ENCODE data around the gene TIMM8B.

Gene TIMM8B

DNA sequence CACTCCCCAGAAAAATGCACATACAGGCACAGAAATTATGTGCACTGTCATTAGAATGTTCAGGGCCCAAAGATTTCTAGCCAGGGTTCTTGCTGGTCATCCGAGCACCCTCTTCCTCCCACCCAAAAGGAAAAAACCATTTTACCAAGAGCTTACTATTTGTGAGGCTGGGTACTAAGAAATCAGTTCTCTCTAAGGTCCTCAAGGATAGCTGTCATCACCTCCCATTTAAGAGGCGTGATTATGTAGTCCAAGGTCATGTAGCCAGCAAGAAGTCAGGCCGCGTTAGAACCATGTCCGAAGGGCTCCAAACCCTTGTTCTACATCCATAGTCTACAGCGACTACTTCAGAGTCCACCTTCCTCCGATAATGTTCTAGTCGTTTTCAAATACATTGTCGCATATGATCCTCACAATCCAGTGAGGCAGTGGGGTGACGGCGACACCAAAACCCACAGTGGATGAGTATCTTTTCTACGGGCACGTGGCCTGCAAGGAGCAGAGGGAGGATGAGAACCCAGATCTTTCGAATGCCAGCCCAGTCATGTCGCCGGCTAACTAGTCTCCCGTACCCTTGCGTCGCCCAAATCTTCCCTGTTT lies 634 bp downstream of the TIMM8B start:
- no peak for DNase-seq (ENCODE audit: low read depth)
- peak overlapping the region; percentile 98 for H3K4me3 ChIP-seq (ENCODE audit: low read length)
- TF ChIP-seq, protein P1, sequence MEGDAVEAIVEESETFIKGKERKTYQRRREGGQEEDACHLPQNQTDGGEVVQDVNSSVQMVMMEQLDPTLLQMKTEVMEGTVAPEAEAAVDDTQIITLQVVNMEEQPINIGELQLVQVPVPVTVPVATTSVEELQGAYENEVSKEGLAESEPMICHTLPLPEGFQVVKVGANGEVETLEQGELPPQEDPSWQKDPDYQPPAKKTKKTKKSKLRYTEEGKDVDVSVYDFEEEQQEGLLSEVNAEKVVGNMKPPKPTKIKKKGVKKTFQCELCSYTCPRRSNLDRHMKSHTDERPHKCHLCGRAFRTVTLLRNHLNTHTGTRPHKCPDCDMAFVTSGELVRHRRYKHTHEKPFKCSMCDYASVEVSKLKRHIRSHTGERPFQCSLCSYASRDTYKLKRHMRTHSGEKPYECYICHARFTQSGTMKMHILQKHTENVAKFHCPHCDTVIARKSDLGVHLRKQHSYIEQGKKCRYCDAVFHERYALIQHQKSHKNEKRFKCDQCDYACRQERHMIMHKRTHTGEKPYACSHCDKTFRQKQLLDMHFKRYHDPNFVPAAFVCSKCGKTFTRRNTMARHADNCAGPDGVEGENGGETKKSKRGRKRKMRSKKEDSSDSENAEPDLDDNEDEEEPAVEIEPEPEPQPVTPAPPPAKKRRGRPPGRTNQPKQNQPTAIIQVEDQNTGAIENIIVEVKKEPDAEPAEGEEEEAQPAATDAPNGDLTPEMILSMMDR (conservative IDR thresholded peaks at IDR 0.05; ENCODE audit: low read depth, low read length) = no peak

DNA sequence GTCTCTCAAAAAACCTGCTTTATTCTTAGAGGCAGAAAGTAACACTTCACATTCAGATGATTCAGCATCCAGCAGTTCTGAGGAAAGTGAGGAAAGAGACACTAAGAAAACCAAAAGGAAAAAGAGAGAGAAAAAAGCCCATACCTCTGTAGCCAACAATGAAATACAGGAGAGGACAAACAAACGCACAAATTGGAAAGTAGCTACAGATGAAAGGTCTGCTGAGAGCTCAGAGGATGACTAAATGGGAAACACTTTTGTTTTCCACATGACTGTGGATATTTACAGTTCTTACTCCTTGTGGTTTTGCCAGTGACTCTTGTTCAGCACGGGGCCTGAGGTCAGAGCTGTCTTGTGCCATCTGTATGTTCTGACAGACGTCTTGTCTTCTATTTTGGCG lies 3.8 kb downstream of the TIMM8B start:
- TF ChIP-seq, protein P1 (conservative IDR thresholded peaks at IDR 0.05; ENCODE audit: low read depth, low read length) = no peak
- no peak overlapping the region for H3K4me3 ChIP-seq (ENCODE audit: low read length)
- no peak for DNase-seq (ENCODE audit: low read depth)

DNA sequence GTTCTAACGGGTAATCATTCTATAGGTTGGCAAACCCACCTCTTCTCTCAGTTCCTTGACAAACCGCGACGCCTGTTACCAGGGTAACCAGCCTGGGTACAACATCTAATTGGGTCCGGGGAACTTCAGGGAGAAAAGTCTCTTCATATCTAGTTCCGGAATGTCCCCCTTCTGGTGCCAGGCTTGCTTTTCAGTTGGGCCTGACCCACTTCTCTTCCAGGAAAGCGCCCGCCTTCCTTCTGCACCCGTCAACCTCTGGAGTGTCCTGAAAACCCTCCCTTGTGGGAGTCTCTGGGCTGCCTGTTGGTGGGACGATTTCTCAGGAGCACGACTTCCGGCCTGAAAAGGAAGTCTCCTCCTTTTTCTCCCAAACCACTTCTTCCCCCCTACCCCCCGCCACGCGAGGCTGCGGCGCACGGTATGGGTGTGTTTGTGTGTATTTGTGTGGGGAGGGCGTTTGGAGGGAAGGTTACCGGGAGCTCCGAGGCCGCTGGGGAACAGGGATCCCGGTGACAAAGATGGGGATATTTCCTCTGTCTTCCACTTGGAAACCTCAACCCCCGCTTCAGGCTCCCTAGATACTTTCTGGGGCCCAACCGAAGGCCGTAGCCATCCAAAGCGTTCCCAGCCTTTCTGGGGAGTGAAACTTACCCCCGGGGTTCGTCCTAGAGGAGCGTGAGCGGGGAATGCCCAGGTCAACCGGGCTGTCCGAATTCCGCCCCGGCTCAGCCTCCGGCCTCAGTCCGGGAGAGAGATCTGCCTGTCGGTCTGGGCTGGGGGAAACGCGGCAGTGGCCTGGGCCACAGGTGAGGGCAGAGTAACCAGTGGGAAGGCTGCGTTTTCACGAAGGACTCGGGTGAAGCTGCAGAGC lies 12.4 kb downstream of the TIMM8B start, which contains the start of the genes NKAPD1 and PIH1D2:
Gene NKAPD1 (plus strand): TSS at position 359 of the 871 bp plus-strand sequence. CDS start 1,276 bp downstream, outside the sequence.
Gene PIH1D2 (minus strand): TSS at position 77 of the 871 bp plus-strand sequence. CDS start 843 bp downstream, outside the sequence.
- TF ChIP-seq, protein P1 (conservative IDR thresholded peaks at IDR 0.05; ENCODE audit: low read depth, low read length) = peak; percentile 9
- peak; percentile 59 for DNase-seq (ENCODE audit: low read depth)
- peak within 1 kb of the TSS; percentile 97 for H3K4me3 ChIP-seq (ENCODE audit: low read length)

DNA sequence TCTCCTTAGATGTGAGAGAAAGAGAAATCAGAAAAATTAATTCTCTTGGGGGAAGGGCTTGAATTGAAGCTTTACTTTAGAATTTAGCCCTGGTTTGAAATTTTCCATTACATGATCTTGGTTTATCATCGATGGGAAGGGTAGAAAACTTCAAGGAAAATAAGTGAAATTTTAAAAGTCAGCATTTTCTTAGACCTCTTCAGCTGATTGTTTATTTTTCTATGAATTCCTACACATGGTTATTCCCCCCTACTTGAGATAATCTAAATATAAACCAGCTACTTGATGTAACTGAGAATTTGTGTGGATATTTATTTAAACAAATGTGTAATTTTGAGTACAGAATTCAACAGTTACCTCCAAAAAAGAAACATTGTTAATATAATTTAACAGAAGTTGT lies 23.6 kb downstream of the TIMM8B start:
- TF ChIP-seq, protein P1 (conservative IDR thresholded peaks at IDR 0.05; ENCODE audit: low read depth, low read length) = no peak
- H3K4me3 ChIP-seq (ENCODE audit: low read length) = no peak overlapping the region
- DNase-seq (ENCODE audit: low read depth) = no peak

DNA sequence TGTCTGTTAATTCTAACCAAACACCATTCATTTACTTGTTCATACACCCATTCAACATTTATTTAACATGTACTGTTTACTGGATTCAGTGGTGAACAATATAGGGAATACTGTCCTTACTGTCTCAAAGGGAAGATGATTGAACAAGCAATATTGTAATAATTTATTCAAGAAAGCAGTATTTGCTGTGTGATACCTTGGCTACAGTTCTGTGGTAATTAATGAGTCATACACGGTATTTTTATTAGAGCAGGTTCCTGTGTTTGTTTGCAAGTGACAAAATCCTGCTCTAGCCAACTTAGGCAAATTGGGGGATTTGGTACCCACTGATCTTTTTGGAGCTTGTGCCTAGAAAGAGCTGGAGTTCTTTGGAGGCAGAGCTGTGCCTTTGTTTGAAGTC lies 28.5 kb downstream of the TIMM8B start:
- no peak for DNase-seq (ENCODE audit: low read depth)
- TF ChIP-seq, protein P1 (conservative IDR thresholded peaks at IDR 0.05; ENCODE audit: low read depth, low read length) = no peak
- no peak overlapping the region for H3K4me3 ChIP-seq (ENCODE audit: low read length)

DNA sequence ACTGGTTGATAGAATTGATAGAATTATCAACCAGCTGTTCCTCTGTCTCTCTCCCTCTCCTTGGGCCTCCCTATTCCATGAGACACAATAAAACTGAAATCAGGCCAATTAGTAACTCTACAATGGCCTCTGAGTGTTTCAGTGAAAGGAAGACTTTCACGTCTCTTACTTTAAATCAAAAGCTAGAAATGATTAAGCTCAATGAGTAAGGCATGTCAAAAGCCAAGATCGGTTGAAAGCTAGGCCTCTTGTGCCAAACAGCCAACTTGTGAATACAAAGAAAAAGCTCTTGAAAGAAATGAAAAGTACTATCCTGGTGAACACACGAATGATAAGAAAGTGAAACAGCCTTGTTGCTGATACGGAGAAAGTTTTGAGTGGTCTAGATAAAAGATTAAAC lies 29.4 kb downstream of the TIMM8B start:
- TF ChIP-seq, protein P1 (conservative IDR thresholded peaks at IDR 0.05; ENCODE audit: low read depth, low read length) = no peak
- H3K4me3 ChIP-seq (ENCODE audit: low read length) = no peak overlapping the region
- no peak for DNase-seq (ENCODE audit: low read depth)

Measured in retinal pigment epithelial cell (primary cell).